GM19099 (cell line): ENCODE measurements around the gene EXOC3L2.

Experiments used
- POLR2A ChIP-seq: IDR thresholded peaks from 3 replicates; pipeline ENCODE4 v1.6.1; 2011; ENCODE audit warnings: low read depth; ENCODE audit not compliant: insufficient read length; ENCODE audit errors: extremely low read depth

EXOC3L2 gene

DNA sequence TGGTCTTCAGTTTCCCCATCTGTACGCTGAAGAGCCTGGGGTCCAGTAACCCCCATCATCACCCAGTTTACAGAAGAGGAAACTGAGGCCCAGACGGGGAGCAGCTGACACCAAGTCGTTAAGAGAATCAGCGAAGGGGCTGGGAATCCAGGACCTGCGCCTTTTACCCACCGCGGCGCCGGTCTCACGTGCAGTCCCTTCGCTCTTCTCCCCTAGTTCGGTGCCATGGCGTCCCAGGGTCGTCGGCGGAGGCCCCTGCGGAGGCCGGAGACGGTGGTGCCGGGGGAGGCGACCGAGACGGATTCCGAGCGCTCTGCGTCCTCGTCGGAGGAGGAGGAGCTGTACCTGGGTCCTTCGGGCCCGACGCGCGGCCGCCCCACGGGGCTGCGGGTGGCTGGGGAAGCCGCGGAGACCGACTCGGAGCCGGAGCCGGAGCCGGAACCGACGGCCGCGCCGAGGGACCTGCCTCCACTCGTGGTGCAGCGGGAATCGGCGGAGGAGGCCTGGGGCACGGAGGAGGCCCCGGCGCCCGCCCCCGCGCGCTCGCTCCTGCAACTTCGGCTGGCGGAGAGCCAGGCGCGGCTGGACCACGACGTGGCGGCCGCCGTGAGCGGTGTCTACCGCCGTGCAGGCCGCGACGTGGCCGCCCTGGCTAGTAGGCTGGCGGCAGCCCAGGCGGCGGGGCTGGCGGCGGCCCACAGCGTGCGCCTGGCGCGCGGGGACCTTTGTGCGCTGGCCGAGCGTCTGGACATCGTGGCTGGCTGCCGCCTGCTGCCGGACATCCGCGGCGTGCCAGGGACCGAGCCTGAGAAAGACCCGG lies 65.9 kb downstream of the EXOC3L2 start:
- TF ChIP-seq POLR2A, result no peak

DNA sequence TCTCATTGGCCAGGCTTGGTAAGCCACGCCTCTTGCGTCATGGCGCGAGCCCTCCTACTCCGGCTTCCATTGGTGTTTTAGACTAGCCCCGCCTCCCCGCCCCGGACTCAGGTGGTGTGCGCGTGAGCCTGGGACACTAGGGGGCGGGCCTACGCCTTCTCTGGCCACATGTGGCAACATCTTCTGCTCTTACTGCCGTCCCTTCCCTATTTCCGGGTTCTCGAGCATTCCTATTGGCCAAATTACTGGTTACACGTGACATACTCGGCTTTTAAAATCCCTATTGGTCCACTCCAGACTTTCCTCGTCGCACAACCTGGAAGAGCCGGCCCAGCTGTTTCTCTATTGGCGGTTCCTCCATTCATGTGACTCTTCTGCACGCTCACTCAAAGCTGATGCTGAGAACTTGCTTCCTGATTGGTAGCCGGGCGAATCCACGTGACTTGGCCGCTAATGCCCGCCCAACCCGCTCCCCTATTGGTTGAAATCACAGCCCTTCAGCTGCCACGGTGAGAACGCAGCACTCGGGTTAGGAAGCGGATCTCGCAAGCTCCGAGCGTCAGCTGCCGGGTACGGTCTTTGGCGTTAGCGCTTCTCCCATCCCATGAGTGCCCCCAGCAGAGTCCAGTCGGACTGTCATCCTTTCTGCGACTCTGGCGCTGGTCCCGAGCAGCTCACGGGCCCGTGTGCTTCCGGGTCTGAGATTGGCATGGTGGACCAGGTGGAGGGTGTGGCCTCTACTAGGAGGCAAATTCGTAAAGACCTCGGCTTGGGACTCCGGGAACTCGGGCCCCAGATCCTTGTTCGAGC lies 66.7 kb downstream of the EXOC3L2 start, which contains the start of gene BLOC1S3:
Gene BLOC1S3, plus strand, starts transcription at position 523 of the 810 bp plus-strand sequence. CDS start 513 bp downstream, outside the sequence.
- TF ChIP-seq POLR2A, result peak; percentile 80

- peak; percentile 77 for TF ChIP-seq POLR2A
Measured at GRCh38 chr19:45177817-45178261, 67.4 kb downstream of the EXOC3L2 start, which contains the start of gene TRAPPC6A. TRAPPC6A (minus strand) TSS chr19:45178237; CDS start chr19:45178218, 19 bp downstream.

DNA sequence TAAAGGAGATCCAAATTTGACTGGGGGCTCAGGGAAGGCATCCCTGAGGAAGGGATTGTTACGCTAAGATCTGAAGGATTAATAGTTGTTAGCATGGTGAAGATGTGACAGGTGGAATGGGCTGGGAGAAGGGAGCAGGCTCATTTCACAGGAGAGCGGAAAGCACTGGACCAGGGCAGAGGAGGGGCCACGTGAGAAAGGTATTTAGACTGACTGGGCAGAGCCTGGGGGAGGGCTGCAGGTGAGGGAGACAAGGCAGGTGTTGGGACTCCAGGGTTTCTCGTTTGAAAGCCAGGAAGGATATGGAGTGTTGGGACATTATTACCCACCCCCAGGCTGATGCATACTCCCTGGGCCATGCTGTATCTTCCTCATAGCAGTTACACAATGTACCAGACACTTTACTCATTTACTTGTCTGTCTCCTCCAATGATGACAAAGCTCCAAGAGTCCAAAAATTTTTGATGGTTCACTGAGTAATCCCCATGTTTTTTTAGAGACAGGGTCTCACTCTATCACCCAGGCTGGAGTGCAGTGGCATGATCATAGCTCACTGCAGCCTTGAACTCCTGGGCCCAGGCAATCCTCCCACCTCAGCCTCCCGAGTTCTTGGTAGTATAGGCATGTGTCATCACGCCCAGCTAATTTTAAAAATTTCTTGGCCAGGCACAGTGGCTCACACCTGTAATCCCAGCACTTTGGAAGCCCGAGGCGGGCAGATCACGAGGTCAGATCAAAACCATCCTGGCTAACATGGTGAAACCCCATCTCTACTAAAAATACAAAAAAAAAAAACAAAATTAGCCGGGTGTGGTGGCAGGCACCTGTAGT lies 69.5 kb downstream of the EXOC3L2 start:
- no peak for TF ChIP-seq POLR2A

DNA sequence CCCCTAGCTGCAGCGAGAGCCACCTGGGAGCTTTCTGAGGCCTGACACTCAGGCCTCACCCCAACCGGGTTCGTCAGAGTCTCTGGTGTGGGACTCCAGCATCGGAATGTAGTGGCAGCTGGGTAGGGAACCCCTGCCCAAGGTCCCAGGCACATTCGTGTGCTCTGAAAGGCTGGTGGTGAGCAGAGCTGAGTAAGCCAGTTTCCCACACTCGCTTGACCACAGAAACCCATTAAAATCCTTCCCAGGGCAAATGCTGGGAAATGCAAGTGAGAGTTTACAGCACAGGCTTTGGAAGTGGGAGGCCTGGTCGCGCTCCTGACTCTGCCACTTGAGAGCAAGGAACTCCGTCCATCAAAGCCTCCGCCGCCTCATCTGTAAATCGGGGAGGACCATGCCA lies 71.4 kb downstream of the EXOC3L2 start:
- TF ChIP-seq POLR2A, result no peak

GRCh38 chr19:45172611-45173208 lies 72.5 kb downstream of the EXOC3L2 start:
- no peak for TF ChIP-seq POLR2A

DNA sequence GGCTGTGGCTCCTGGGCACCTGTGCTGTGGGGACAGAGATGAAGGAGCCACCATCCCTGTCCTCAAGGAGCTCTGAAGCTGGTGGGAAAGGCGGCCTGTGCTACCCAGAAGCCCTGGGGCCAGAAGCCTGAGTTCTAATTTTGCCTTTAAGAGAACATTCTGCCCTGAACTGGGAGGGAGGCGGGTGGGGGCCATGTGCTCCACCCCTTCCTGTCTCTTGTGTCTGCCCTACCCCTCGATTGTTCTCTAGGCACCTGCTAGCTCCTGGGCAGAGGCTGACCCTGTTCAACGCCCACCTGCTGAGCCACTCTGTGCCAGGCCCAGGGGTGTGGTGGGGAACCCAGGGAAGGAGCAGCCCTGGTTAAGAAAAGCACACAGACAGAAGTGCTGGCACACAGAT lies 73.0 kb downstream of the EXOC3L2 start:
- no peak for TF ChIP-seq POLR2A

DNA sequence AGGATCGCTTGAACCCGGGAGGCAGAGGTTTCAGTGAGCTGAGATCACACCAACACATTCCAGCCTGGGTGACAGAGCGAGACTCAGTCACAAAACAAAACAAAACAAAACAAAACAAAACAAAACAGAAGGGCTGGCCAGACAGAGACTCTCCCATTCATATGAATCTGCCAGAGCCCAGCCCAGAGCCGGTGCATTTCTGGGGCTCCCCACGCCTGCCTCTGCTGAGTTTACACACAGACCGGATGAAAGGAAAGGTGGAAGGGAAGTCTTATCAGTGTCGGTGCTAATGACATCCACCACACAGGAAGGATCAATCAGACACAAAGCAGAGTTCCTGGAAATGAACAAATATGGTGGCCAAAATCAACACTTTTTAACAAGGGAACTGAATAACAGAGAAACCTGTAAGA lies 74.0 kb downstream of the EXOC3L2 start:
- no peak for TF ChIP-seq POLR2A

GRCh38 chr19:45170146-45171106 lies 74.8 kb downstream of the EXOC3L2 start:
- TF ChIP-seq POLR2A, result no peak

DNA sequence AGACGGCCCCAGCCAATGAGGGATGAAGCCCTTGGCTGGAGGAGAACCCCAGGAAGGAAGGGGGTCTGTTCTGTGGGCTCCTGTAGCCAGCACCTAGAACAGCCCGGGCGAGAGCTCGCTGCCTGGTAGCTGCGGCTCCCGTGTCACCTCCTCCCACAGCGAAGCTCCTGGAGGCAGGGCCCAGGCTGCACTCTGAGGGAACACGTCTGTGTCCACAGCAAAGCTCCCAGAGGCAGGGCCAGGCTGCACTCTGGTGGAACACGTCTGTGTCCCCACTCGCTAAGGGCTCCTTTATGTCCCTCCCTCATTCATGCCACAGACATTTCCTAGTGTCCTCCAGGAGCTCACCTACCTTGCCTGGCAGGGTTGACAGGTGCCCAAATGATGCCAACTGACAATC lies 75.6 kb downstream of the EXOC3L2 start:
- no peak for TF ChIP-seq POLR2A

GRCh38 chr19:45168767-45169351 lies 76.3 kb downstream of the EXOC3L2 start:
- no peak for TF ChIP-seq POLR2A

GRCh38 chr19:45166723-45167252 lies 78.4 kb downstream of the EXOC3L2 start:
- no peak for TF ChIP-seq POLR2A
